Measurements from ENCODE around the gene MSANTD2.
A peak's percentile ranks its signal among the peaks of the same experiment; 100 is the strongest.

MSANTD2 gene

GRCh38 chr11:124841201-124841600 is 41.0 kb upstream of the MSANTD2 start:
- ChIA-PET POLR2A (ENCODE audit: low non-redundant PET) (no interaction called here), CTCF (interaction anchor here (1.1 kb wide), 1 partner anchor 25 kb away, joined by 3 read pairs; no protein-coding TSS in a partner anchor)
- peak; percentile 42 for DNase-seq (ENCODE audit: low spot score)
- TF ChIP-seq, protein P1, sequence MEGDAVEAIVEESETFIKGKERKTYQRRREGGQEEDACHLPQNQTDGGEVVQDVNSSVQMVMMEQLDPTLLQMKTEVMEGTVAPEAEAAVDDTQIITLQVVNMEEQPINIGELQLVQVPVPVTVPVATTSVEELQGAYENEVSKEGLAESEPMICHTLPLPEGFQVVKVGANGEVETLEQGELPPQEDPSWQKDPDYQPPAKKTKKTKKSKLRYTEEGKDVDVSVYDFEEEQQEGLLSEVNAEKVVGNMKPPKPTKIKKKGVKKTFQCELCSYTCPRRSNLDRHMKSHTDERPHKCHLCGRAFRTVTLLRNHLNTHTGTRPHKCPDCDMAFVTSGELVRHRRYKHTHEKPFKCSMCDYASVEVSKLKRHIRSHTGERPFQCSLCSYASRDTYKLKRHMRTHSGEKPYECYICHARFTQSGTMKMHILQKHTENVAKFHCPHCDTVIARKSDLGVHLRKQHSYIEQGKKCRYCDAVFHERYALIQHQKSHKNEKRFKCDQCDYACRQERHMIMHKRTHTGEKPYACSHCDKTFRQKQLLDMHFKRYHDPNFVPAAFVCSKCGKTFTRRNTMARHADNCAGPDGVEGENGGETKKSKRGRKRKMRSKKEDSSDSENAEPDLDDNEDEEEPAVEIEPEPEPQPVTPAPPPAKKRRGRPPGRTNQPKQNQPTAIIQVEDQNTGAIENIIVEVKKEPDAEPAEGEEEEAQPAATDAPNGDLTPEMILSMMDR (conservative IDR thresholded peaks at IDR 0.05; ENCODE audit: low read depth), result no peak
- no peak overlapping the region for H3K27ac ChIP-seq

GRCh38 chr11:124840666-124841065 is 40.5 kb upstream of the MSANTD2 start:
- no peak for DNase-seq (ENCODE audit: low spot score)
- POLR2A ChIA-PET (ENCODE audit: low non-redundant PET), result no interaction called here
- TF ChIP-seq, protein P1 (conservative IDR thresholded peaks at IDR 0.05; ENCODE audit: low read depth), result no peak
- CTCF ChIA-PET, result no interaction called here
- no peak overlapping the region for H3K27ac ChIP-seq

- no peak for DNase-seq (ENCODE audit: low spot score)
- no peak overlapping the region for H3K27ac ChIP-seq
- ChIA-PET CTCF (interaction anchor here (0.9 to 1.3 kb wide), 2 partner anchors 25 to 41 kb away, joined by 3 to 4 read pairs; partner anchors contain the start of genes MSANTD2 and ROBO3), POLR2A (ENCODE audit: low non-redundant PET) (no interaction called here)
- TF ChIP-seq, protein P1 (conservative IDR thresholded peaks at IDR 0.05; ENCODE audit: low read depth), result no peak
These were observed 39.9 kb upstream of the MSANTD2 start for GRCh38 chr11:124839972-124840621.

DNA sequence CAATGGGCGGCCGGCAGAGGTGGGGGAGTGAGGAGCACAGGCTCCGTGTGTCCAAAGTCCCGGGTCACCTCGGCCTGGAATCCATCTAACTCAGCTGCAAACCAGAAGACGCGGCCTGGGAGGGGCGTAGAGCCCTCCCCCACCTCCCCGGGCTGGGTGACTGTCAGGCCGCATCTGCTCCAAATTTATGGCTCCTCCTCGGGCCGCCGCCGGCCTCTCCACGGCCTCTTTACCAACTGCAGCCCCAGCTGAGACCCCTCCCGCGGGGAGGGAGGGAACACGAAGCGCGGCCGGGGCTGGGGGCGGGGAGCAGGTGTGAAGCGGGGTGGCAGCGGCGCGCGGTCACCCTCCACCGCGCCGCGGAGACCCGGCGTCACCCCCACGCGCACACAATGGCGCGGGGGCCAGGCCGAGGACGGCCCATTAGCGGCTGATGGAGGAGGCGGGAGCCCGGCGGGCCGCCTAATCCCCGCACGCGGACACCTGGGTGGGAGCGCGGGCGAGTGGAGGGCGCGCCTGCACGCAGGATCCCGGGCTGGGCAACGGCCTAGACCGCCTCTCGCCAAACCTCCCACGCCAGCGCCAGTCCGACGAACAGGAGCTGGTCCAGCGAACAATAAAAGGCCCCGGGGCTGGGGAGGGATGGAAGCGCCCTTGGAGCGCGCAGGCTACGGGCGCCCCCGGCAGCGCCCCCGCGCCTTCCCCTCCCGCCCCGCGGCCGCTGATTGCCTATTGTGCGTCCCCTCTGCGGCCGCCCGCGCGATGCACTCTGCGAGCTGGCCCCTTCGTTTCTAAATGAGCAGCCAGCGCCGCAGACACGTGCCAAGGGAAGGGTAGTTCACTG is 39.1 kb upstream of the MSANTD2 start:
- CTCF ChIA-PET, result interaction anchor here (0.7 to 1.3 kb wide), 4 partner anchors 26 to 1874 kb away, joined by 3 to 4 read pairs (median 3); partner anchors contain the start of genes MSANTD2 and ROBO3
- TF ChIP-seq, protein P1 (conservative IDR thresholded peaks at IDR 0.05; ENCODE audit: low read depth), result no peak
- H3K27ac ChIP-seq, result no peak overlapping the region
- no peak for DNase-seq (ENCODE audit: low spot score)
- POLR2A ChIA-PET (ENCODE audit: low non-redundant PET), result no interaction called here

DNA sequence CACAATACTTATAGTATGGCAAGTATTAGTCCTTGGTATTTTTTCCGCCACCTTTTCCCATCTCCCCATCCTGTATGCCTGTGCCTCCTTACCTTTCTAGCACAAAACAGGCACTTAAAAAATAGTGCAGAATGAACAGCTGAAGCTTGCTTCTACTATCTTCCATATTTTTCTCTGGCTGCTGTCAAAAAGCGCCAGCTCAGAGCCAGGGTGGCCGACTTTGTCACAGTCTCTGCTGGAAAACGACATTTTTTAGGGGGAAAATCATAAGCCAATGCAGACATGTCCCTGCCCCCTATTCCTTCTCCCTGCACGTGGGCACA is 38.6 kb upstream of the MSANTD2 start:
- POLR2A ChIA-PET (ENCODE audit: low non-redundant PET), result no interaction called here
- TF ChIP-seq, protein P1 (conservative IDR thresholded peaks at IDR 0.05; ENCODE audit: low read depth), result no peak
- no peak for DNase-seq (ENCODE audit: low spot score)
- CTCF ChIA-PET, result interaction anchor here (0.7 to 3.1 kb wide), 3 partner anchors 37 to 1873 kb away, joined by 3 to 14 read pairs (median 3); no protein-coding TSS in a partner anchor
- H3K27ac ChIP-seq, result no peak overlapping the region

DNA sequence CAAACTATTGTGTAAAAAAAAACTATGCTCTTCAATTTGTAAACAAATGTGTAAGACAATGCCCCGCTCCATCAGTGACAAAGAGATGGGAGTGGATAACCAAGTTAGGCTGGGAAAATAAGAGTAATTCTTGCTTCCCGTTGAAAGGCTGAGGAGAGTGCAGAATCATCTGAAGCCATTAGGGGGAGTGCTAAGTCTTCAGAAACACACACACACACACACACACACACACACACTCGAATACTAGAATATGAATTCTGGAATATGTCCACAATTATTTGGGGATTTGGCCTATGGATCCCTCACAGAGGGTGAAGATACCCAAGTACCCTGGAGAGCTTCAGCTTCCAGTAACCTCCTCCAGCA is 37.3 kb upstream of the MSANTD2 start:
- TF ChIP-seq, protein P1 (conservative IDR thresholded peaks at IDR 0.05; ENCODE audit: low read depth), result peak; percentile 58
- DNase-seq (ENCODE audit: low spot score), result peak; percentile 73
- H3K27ac ChIP-seq, result no peak overlapping the region
- POLR2A ChIA-PET (ENCODE audit: low non-redundant PET), result no interaction called here
- CTCF ChIA-PET, result interaction anchor here (0.6 to 3.1 kb wide), 10 partner anchors 38 to 1184 kb away, joined by 3 to 14 read pairs (median 3); partner anchors contain the start of gene CCDC15

Measured in RWPE1 (cell line).